ENCODE measurements around the gene RNF8.
"Not testable (repeated sequence)": the region's sequence is repeated elsewhere in the genome, so short reads cannot be mapped to it uniquely, and the experiment has no call there.

The RNF8 gene

DNA sequence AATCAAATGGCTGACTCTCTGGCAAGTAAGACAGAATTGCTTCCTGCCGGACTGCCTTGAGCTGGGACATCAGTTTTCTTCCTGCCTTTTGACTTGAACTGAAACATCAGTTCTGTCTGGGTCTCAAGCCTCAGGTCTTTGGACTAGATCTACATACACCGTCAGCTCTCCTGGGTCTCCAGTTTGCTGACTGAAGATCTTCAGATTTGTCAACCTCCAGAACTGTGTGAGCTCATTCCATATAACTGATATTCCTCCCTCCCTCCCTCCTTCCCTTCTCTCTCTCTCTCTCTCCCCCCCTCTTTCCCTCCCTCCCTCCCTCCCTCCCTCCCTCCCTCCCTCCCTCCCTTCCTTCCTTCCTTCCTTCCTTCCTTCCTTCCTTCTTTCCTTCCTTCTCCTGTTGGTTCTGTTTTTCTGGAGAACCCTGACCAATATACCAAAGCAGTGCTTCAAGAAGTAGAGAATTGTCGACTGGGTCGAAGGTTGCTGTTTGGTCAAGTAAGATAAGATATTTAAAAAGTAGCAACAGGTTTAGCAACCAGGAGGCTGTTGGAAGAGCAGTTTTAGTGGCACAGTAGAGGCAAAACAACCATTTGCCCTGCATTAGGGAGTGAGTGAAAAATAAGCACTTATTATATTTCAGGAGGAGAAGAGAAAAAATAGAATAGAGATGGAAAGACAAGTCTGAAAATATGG is 46.2 kb downstream of the RNF8 start:
- no peak for DNase-seq (ENCODE audit: low spot score)

DNA sequence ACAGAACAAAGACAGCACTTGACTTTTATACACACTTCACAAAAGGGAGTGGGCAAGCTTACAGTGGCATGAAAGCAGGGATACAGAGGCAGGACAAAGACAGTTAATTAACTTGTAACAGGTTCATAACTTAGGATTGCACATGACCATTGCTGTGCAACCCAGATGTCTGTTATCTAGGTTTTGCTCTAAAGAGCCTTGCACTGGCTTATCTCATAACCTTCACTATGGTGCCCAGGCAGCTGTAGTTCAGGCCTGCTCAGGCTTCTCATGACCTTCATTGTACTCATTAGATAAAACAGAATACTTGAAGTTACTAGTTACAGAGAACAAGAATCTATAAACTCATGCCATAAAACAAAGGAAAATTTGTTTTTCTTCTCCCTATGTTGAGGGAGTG is 47.9 kb downstream of the RNF8 start:
- DNase-seq (ENCODE audit: low spot score) = peak; percentile 74

DNA sequence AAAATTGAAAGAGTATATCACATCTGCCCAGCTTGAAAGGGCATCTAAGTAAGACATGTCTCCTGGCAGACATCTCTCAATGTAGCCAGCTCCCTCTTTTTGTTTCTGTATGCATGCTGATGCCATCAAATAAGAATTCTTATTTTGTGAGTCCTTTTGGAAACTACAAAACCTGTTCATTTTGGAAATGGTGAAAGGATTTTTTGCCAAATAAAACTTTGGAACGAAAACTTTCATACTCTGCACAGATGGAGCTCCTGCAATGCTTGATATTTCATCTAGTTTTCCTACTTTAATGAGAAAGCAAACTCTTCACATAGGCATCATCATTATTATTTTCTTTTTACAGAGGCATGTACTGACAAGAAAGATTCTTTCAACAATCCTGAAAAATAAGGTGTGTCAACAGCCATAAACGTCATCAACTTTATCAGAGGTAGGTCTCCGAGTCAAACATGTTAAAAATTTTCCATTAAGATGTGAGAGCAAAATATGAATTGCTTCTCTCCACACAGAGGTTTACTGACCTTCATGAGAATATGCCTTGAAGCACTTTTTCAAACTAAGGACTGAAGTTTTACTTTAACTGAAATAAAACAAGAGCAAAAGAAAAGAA is 53.1 kb downstream of the RNF8 start:
- no peak for DNase-seq (ENCODE audit: low spot score)

DNA sequence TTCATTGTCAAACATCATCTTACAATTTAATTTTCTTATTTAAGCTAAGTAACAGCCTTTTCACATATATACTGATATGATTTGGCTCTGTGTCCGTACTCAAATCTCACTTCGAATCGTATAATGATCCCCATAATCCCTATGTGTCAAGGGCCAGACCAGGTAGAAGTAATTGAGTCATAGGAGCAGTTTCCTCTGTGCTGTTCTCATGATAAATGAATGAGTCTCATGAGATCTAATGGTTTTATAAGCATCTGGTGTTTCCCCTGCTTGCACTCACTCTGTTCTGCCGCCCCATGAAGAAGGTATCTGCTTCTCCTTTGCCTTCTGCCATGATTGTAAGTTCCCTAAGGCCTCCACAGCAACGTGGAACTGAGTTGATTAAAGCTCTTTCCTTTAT is 54.2 kb downstream of the RNF8 start:
- no peak for DNase-seq (ENCODE audit: low spot score)

DNA sequence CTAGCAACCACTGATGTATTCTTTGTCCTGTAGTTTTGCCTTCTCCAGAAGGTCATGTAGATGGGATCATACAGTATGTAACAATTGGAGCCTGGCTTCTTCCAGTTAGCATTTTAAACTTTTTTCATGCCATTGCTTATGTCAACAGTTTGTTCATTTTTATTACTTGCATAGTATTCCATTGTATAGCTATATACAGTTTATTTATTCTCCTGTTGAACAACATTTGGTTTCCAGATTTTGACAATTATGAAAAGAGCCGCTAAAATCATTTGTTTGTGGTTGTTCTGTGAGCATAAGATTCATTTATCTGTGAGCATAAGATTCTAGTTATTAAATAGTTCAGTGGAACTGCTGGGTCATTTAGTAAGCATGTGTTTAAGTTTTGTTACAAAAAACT is 55.7 kb downstream of the RNF8 start:
- DNase-seq (ENCODE audit: low spot score) = no peak

DNA sequence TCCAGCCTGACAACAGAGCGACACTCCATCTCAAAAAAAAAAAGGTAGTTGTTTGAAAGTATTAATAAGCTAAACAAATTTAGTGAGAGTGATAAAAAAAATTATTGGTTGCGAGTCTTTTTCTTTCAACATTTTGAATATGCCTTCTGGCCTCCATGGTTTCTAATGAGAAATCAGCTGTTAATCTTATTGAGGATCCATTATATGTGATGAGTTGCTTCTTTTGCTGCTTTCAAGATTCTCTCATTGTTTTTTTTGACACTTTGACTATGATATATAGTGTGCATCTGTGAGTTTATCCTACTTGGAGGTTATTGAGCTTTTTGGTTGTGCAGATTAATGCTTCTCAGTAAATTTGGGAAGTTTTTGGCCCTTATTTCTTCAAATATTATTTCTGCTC is 63.6 kb downstream of the RNF8 start:
- no peak for DNase-seq (ENCODE audit: low spot score)

DNA sequence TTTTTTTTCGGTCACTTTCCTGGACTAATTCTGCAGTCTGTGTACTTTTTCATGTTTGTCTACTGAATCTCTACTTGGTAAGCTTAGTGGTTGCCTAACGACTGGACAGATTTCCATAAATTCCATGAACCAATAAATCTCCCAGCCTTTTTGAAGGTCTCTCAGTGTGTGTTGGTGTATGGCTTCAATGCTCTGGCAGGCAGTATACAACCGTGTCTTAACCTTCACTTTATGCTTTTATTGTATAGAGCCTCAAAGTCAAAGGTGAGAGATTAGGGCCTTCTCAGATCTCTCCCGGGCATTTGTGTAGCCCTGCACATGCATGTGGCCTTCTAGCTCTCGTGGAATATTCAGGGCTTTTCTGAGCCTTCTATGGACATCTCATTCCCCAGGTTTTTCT is 64.9 kb downstream of the RNF8 start:
- no peak for DNase-seq (ENCODE audit: low spot score)

DNA sequence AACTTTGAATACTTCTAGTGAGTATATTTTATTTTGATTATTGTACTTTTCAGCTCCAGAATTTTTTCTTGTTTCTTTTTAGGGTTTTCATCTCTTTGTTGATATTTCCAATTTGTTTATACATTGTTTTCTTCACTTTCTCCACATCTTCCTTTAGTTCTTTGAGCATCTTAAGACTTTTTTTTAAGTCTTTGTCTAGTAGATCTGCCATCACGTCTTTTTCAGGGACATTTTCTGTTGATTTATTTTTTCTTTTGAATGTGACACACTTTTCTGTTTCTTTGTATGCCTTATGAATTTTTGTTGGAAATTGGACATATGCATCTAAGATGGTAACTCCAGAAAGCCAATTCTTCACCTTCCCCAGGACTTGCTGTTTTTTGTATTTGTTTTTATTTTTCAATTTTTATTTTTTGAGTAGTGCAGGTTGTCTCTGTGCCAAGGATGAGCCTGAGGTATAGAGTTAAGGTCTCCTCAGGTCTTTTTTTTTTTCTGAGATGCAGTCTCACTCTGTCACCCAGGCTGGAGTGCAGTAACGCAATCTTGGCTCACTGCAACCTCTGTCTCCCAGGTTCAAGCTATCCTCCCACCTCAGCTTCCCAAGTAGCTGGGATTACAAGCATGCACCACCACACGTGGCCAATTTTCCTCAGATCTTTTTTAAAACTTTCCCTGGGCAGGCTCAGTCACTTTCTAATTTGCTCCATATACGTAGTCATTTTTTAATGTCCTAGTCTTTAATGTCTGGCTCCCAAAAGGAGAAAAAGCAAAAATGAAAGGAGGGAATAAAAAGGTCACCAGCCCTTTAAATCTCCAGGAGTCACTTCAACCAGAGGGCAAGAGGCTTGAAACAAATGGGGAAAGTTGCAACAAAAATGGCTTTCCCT is 72.5 kb downstream of the RNF8 start:
- no peak for DNase-seq (ENCODE audit: low spot score)

DNA sequence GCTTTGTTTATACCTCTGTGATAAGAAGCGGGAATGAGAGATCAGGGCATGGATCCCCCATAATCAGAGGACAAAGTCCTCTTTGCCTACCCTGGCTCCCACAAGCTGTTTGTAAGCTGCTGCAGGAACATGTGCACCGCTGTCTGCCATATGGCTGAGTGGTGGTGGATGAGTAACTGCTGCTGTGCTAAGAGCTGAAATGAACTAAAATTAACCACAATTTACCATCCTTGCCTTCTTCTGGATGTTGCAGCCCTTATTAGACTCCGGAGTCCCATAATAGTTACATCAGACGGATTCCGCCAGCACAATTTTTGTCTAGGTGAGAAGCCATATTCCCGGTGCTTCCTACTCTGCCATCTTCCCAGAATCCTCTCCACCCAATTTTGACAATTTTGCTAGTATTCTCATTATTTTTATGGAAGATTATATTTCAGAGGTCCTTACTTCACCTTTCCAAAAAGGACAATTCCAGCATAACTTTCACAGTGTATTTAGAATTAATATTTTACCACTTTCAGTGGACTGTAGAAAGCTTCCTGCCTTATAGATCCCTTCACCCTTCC is 73.2 kb downstream of the RNF8 start:
- no peak for DNase-seq (ENCODE audit: low spot score)

DNA sequence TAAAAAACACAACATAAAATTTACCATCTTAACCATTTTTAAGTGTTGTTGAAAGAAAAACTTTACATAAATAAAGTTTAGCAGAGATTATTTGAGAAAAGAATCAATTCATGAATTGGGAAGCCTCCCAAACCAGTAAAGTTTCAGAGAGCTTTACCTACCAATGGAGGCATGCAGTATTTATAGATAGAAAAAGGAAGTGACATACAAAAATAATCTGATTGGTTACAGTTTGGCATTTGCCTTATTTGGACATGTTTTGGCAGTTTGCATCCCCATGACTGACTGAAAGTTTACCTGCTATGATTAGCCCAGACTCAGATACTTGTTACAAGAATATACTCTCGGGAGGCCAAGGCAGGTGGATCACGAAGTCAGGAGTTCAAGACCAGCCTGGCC is 75.6 kb downstream of the RNF8 start:
- DNase-seq (ENCODE audit: low spot score) = no peak

DNA sequence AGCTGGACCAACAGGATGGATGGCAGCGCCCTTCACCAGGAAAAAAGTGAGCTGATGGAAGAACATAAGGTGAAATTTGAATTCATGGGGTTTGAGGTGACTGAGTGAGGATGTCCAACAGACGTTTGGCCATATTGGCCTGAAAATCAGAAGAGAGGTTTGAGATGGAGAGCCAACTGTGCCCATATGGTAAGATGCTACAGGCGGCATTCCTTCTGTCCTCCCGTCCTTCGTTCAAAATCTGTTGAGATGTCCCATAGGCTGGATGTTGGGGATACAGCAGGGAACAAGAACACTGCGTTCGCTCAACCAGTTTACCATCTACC is 78.8 kb downstream of the RNF8 start:
- no peak for DNase-seq (ENCODE audit: low spot score)

DNA sequence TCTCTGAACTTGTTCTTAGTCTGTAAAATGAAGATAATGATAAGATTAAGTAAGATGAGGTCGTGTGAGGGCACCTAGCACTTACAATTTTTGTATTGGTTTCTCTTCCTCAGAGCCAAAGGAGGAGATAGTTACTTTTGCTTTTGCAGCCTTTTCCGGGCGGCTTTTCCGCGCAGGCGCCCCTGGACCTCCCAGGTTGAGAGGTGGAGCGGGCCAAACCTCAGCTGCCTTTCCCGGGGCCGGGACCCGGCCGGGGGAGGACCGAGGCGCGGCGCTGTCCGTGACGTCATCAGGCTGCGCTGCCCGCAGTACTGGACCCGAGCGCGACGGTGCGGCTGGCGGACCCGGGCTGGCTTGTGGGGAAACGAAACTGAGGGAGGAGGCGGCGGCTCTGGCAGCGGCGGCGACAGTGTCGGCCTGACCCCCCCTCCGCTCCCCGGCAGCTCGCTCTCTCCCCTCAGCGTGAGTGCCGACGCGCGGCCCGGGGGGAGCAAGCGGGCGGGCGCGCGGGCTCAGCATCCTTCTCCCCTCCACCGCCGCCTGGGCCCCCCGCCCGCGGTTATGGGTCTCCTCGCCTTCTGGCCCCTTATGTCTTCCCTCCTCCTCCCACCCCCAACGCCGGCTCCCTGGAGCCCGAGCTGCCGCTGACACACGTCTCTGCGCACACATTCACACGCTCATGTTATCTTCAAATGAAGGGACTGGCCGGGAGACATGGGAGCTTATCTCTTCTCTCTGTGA is 79.3 kb downstream of the RNF8 start, which contains the start of gene CMTR1:
CMTR1 (plus strand) TSS at position 306 of the 741 bp plus-strand sequence. CDS start 2,409 bp downstream, outside the sequence.
- DNase-seq (ENCODE audit: low spot score) = peak; percentile 91

DNA sequence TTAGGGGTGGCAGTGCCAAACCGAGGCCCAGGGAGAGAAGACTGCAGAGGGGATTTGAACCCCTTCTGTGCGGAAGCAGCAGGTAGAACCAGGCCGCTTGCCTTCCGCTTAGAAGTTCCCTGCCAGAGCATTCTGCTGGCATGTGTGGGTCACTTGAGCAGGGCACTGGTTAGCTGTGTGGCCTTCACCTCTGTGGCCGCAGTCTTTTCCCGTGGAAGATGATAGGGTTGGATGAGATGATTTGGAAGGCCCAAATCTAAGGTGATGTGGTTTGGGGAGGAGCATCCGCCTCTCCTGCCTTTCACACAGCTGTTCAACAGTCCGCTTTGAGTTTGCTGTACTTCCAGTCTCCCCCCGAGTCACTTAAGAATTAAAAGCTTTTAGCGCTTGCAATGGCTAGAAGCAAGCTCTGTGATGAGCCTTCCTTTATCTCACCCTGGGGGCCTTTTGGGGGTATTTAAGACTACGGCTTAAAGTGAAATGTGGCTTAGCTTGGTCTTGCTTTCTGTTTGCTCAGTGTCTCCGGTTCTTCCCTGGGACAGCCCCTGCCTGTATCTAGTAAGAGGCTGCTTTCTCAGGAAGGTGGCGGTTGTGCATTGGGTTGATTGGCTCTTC is 80.0 kb downstream of the RNF8 start:
- DNase-seq (ENCODE audit: low spot score) = no peak

DNA sequence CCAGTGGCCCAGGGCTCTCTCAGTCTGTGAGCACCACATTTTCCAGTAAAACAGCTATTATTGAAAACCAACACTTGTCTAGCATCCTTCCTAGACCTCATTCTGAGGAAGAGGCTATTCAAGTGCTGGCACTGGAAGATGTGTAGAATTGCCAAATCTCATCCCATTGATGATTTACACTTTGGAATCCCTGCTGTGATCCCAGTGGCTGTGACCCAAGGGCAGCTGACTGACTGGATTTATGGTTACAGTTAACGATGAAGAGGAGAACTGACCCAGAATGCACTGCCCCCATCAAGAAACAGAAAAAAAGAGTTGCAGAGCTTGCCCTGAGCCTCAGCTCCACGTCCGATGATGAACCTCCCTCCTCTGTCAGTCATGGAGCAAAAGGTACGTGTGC is 81.6 kb downstream of the RNF8 start:
- DNase-seq (ENCODE audit: low spot score) = no peak

DNA sequence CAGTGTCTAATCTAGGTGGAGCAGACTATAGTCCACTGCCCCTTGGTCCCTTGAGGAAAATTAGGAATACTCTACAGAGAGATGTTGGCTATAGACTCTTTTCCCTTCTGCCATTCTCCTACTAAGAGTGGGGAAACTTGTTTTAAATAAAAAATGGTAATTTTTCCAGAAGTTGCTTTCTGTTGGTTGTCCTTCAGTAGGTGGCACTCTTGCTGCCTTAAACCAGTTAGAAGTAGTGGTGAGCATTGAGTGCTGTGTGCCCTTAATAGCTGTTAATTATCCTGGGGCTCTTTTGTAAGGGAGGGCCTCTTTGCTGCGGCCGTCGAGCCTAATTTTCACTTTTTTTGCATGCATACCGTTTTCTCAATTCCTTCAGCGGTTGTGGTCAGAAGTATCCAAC is 82.0 kb downstream of the RNF8 start:
- no peak for DNase-seq (ENCODE audit: low spot score)

DNA sequence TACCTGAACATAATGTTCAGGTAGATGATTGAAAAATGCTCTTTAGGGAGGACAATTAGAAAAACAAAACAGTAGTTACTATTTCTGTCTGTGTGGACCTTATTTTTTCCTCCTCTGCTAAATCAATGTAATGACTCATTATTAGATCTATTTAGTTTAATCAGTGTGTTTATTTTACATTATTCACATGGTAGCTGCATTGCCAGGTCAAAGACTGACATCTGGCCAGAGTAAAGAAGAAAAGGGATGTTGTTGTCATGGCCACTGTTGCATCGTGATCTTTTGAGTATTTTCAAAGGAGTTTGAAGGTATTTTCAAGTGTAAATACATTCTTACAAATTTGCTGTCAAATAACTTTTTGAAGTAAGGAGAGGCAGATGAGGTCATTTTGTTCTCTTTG is 85.1 kb downstream of the RNF8 start:
- DNase-seq (ENCODE audit: low spot score) = no peak

DNA sequence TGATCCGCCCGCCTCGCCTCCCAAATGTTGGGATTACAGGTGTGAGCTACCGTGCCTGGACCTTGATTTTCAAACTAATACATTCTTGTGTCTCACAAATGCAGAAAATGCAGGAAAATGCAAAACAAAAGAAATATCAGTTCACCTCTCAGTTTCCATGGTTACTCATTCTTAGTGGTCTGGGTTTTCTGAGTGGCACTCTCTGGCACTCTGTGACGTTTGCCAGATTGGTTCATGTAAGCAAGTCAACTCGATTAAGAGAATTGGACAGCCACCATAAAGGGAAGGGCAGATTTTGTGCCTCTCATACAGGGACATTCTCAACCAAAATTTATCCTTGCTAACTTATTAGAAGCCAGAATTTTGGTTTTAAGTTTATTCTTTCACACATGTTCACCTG is 87.9 kb downstream of the RNF8 start:
- DNase-seq (ENCODE audit: low spot score) = no peak

DNA sequence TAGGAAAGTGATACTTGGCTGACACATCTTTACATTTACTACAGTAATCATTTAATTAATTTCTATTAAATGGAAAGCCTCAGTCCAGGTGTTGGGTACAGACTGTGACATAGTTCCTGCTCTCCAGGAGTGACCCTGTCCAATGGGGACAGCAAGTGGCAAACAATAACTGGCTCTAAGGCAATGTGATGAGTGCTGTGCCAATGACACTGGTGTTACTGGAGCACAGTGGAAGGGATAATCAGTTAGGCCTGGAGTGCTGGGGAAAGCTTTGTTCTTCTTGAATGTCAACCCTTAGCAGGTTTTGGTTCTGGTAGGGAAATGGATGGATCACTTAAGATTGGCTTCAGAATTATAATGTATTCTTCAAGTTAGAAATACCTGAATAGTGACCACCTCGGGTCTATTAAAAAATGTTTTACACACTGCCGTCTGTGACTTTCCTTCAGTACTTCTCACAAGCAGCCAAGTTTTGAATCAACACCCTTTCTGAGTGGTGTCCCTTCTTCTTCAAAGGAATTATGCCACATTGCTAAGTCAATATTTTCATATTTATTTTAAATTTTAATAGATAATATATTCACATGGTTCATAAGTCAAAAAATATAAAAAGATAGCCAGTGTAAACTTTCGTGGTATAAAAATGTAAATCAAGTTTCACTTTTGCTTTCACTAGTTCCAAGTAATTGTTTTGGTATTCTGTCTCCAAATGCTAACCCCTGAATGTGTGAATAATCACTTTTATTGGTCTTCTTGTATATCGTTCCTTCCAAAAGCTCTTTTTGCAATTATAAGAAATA is 88.8 kb downstream of the RNF8 start:
- peak; percentile 45 for DNase-seq (ENCODE audit: low spot score)

DNA sequence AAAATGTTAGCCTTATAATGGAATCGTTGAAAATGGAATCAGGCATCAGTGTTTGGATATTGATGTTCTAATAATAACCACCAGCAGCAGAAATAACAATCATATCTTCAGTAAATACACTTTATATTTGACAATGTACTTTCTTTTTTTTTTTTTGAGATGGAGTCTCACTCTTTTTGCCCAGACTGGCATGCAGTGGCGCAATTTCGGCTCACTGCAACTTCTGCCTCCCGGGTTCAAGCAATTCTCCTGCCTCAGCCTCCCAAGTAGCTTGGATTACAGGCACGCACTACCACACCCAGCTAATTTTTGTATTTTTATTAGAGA is 89.4 kb downstream of the RNF8 start:
- not testable (repeated sequence) for DNase-seq (ENCODE audit: low spot score)
